Upper lobe of left lung (tissue), 6 donors: ENCODE measurements around the gene TMEM132D. TPM values are rescaled to one million over a fixed set of nuclear protein-coding genes. Genes with fewer than 3 reads are reported as not detected.

Source experiments
- ATAC-seq, 2 donors: fragments of 200-7000 bp; cut with Tn5 transposase; one replicate each; pipeline ENCODE4 v1.9.1; 2022; ENCODE audit warnings: mild to moderate bottlenecking in 2 of 2, moderate library complexity in 2 of 2; ENCODE audit not compliant: low FRiP score in 2 of 2
- DNase-seq, 2 donors: peaks; one replicate each; pipeline ENCODE4 v3.0.0-alpha.2; 2019 to 2020
- H3K27ac ChIP-seq, 4 donors: fragments of 200-600 bp; sonication (generic); one replicate each; pipeline ENCODE4 v1.5.1; 2016 to 2019
- H3K27me3 ChIP-seq, 4 donors: fragments of 200-600 bp; sonication (generic); one replicate each; pipeline ENCODE4 v1.5.1; 2017 to 2019
- H3K36me3 ChIP-seq, 4 donors: fragments of 200-600 bp; sonication (generic); one replicate each; pipeline ENCODE4 v1.5.1; 2016 to 2019
- H3K4me1 ChIP-seq, 4 donors: fragments of 200-600 bp; sonication (generic); one replicate each; pipeline ENCODE4 v1.5.1; 2018 to 2019
- H3K4me3 ChIP-seq, 4 donors: fragments of 200-600 bp; sonication (generic); one replicate each; pipeline ENCODE4 v1.5.1; 2017 to 2019; ENCODE audit warnings: mild to moderate bottlenecking in 2 of 4, moderate library complexity in 1 of 4
- H3K9me3 ChIP-seq, 4 donors: fragments of 200-600 bp; sonication (generic); one replicate each; pipeline ENCODE4 v1.5.1; 2018 to 2019
- CTCF ChIP-seq, 6 experiments: fragments of 450-650 bp in 4 of 6; fragments of 200-600 bp in 2 of 6; sonication (generic) in 2 of 6; IDR thresholded peaks; one replicate each; pipeline ENCODE4 v1.5.1; 2016 to 2019; ENCODE audit warnings: antibody characterized with exemption in 6 of 6
- EP300 ChIP-seq, 4 donors: sonication (generic); formaldehyde crosslinking; IDR thresholded peaks; one replicate each; pipeline ENCODE4 v1.5.1; 2017; ENCODE audit warnings: antibody characterized with exemption in 4 of 4, control low read depth in 2 of 4
- POLR2A ChIP-seq, 4 donors: fragments of 450-650 bp; IDR thresholded peaks; one replicate each; pipeline ENCODE4 v1.5.1; 2016 to 2017; ENCODE audit warnings: antibody characterized with exemption in 4 of 4, mild to moderate bottlenecking in 2 of 4
- POLR2AphosphoS5 ChIP-seq, 2 donors: sonication (generic); formaldehyde crosslinking; IDR thresholded peaks; one replicate each; pipeline ENCODE4 v1.5.1; 2017; ENCODE audit warnings: antibody characterized with exemption in 2 of 2
- WGBS, 2 donors: methylation state at CpG; one replicate each; pipeline ENCODE4 v1.1.5; 2017 to 2018; 5-methylcytosine and 5-hydroxymethylcytosine counted together
- total RNA-seq, 6 donors: library from RNA; depleted of rRNA in 4 of 6; stranded (reverse); fragments of >200 nt in 4 of 6; gene quantifications; one replicate each; pipeline versions ENCODE4 v1.1.0 to v1.2.1, GENCODE V29; 2016 to 2021
- donor health status: DM: no; HTN: no; CAD: no; lungs with moderate emphysema.
- donor health status: DM: no; HTN: yes; CAD: no; lungs with severe emphysema.

Gene TMEM132D
- total RNA-seq, 6 donors from 2014 or later: 0.30 to 1.0 (median 0.79) TPM; not detected in 1

- H3K36me3 ChIP-seq: no peaks in the 10 kb centered on the region
- TF ChIP-seq POLR2AphosphoS5 (IDR thresholded peaks at IDR 0.05) (no peak), EP300 (IDR thresholded peaks at IDR 0.05) (no peak), CTCF (IDR thresholded peaks at IDR 0.05) (no peak), POLR2A (IDR thresholded peaks at IDR 0.05) (no peak)
- no peaks in the 10 kb centered on the region for H3K27me3 ChIP-seq
- no peaks in the 10 kb centered on the region for H3K4me1 ChIP-seq
- no peak for ATAC-seq
- 82 to 85% methylated on average over 9 of the region's 9 CpGs for WGBS, 2 donors
- H3K9me3 ChIP-seq: no peaks in the 10 kb centered on the region
- no peak for DNase-seq
- no peak overlapping the region for H3K4me3 ChIP-seq
- no peak overlapping the region for H3K27ac ChIP-seq
Measured at GRCh38 chr12:129659961-129660622, 243.7 kb downstream of the TMEM132D start.

DNA sequence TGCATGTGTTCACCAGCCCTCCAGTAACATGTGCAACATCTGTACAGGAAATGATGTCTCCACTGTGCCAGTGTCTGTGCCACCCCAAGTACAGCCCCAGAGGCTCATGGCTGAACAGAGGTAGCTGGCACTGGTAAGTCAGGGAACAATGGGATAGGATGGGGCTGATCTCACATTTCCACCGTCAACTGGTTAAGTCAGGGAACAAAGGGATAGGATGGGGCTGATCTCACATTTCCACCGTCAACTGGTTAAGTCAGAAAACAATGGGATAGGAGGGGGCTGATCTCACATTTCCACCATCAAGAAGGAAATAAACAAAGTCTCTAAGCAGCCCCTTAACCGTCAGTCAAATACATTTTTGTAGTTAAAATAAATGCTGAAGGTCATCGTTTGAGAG, 246.6 kb downstream of the TMEM132D start:
- Histone ChIP-seq H3K9me3 (peaks cover 0 to 10% (median 0%) of the 10 kb centered on the region in 4 donors), H3K27me3 (no peaks in the 10 kb centered on the region), H3K4me1 (no peaks in the 10 kb centered on the region), H3K4me3 (no peak overlapping the region), H3K36me3 (no peaks in the 10 kb centered on the region), H3K27ac (no peak overlapping the region)
- DNase-seq (no peak), ATAC-seq (no peak)
- WGBS, 2 donors: 34 to 35% methylated on average over 4 of the region's 4 CpGs
- TF ChIP-seq POLR2A (IDR thresholded peaks at IDR 0.05): no peak
- TF ChIP-seq CTCF (IDR thresholded peaks at IDR 0.05): no peak
- no peak for TF ChIP-seq EP300 (IDR thresholded peaks at IDR 0.05)
- no peak for TF ChIP-seq POLR2AphosphoS5 (IDR thresholded peaks at IDR 0.05)

GRCh38 chr12:129651951-129652350, 251.9 kb downstream of the TMEM132D start:
- Histone ChIP-seq H3K4me3 (no peak overlapping the region), H3K4me1 (no peaks in the 10 kb centered on the region), H3K36me3 (no peaks in the 10 kb centered on the region), H3K27me3 (no peaks in the 10 kb centered on the region), H3K9me3 (peaks cover 0 to 10% (median 0%) of the 10 kb centered on the region in 4 donors), H3K27ac (no peak overlapping the region)
- TF ChIP-seq POLR2A (IDR thresholded peaks at IDR 0.05): no peak
- TF ChIP-seq CTCF (IDR thresholded peaks at IDR 0.05): no peak
- no peak for TF ChIP-seq POLR2AphosphoS5 (IDR thresholded peaks at IDR 0.05)
- no peak for TF ChIP-seq EP300 (IDR thresholded peaks at IDR 0.05)
- ATAC-seq (no peak), DNase-seq (no peak)
- 78 to 84% methylated on average over 6 of the region's 6 CpGs for WGBS, 2 donors

- DNase-seq: no peak
- Histone ChIP-seq H3K9me3 (no peaks in the 10 kb centered on the region), H3K4me3 (no peak overlapping the region), H3K27ac (no peak overlapping the region), H3K27me3 (no peaks in the 10 kb centered on the region), H3K36me3 (no peaks in the 10 kb centered on the region), H3K4me1 (no peaks in the 10 kb centered on the region)
- no peak for TF ChIP-seq POLR2AphosphoS5 (IDR thresholded peaks at IDR 0.05)
- TF ChIP-seq POLR2A (IDR thresholded peaks at IDR 0.05): no peak
- TF ChIP-seq CTCF (IDR thresholded peaks at IDR 0.05): no peak
- TF ChIP-seq EP300 (IDR thresholded peaks at IDR 0.05): no peak
- ATAC-seq: no peak
- 17 to 34% methylated on average over 6 of the region's 6 CpGs for WGBS, 2 donors
Measured at GRCh38 chr12:129641926-129642325, 261.9 kb downstream of the TMEM132D start.
